Measurements from ENCODE around the gene CDH15. TPM values are rescaled to one million over a fixed set of nuclear protein-coding genes. Genes with fewer than 3 reads are reported as not detected.

Gene CDH15
- total RNA-seq, 5 donors from 2014 or later (not counting 1 experiment from before 2014, with no cell fraction given) = 0.19 TPM; not detected in 4

DNA sequence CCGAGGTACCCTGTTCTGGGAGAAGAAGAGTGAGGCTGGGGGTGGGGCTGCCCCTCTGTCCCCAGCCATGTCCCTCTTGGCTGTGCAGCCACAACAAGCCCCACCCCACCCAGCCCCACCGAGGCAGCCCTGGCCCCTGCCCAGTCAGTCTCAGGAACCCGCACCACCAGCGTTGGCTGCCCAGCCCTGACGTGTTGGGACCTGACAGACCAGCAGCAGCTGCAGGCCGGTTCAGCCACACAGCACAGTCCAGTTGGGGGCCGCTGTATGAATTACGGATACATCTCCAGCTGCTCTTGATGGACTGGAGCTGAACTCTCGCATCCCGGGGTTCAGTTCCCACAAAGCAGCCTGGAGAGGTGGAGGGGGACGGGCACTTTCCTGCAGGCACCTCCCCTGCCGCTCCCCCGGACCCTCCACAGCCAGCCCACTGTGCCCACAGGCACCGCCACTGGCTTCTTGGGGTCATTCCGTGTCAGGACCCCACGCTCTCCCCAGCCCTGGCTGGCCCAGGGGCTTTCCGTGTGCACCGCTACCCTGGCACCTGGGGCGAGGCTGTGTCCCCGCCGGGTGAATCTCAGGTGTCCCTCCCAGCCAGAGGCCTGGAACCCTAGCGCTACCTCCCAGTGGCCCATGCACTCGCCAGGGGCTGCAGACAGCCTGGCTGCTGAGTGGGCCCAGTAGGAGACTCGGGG lies 7.1 kb downstream of the CDH15 start:
- Mint-ChIP-seq H3K36me3 (no peaks in the 10 kb centered on the region), H3K27ac (no peak overlapping the region), H3K4me1 (peaks cover 6 to 11% (median 9%) of the 10 kb centered on the region in 3 donors), H3K27me3 (no peaks in the 10 kb centered on the region), H3K4me3 (no peak overlapping the region), H3K9me3 (no peaks in the 10 kb centered on the region)
- ChIA-PET POLR2A (no interaction called here), CTCF (no interaction called here)
- Histone ChIP-seq H3K4me1 (ENCODE audit: control insufficient read depth in 1 of 2, extremely low read depth in 1 of 2, insufficient read depth in 2 of 2, low read length in 2 of 2) (peaks cover 0 to 8% of the 10 kb centered on the region in 2 experiments), H3K4me3 (ENCODE audit: control insufficient read depth in 1 of 2, extremely low read depth in 1 of 2, low read length in 1 of 2) (no peak overlapping the region), H3K36me3 (ENCODE audit: control insufficient read depth in 2 of 2, extremely low read depth in 1 of 2, insufficient read depth in 1 of 2, low read length in 1 of 2) (no peaks in the 10 kb centered on the region), H3K27me3 (replicated peaks in 1 of 2; ENCODE audit: control insufficient read depth in 2 of 2, extremely low read depth in 1 of 2, insufficient read depth in 2 of 2, low read length in 1 of 2) (peaks cover 0 to 18% of the 10 kb centered on the region in 2 experiments), H3K9me3 (no peaks in the 10 kb centered on the region), H3K27ac (ENCODE audit: low read length) (no peak overlapping the region)
- 85% methylated on average over 24 of the region's 24 CpGs for WGBS (ENCODE audit: insufficient coverage)
- ATAC-seq (replicated peaks in 1 of 4) = no peak
- no peak for DNase-seq

DNA sequence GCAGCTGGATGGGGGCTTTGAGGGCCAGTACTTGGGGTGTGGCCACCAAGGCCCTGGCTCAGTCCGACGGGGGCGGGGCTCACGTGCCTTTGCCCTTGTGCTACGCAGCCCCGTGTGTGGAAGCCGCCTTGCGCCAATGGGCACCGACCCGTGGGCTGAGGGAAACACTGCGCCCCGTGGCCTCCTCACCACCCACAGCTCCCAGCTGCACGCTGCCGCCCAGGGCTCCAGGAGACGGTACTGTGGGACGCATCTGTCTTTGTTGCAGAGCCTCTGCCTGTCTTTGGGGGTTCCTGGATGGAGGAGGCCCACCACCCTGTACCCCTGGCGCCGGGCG lies 7.6 kb downstream of the CDH15 start:
- Mint-ChIP-seq H3K4me1 (peaks cover 6 to 11% (median 9%) of the 10 kb centered on the region in 3 donors), H3K27ac (no peak overlapping the region), H3K27me3 (no peaks in the 10 kb centered on the region), H3K9me3 (no peaks in the 10 kb centered on the region), H3K36me3 (no peaks in the 10 kb centered on the region), H3K4me3 (no peak overlapping the region)
- Histone ChIP-seq H3K4me3 (ENCODE audit: control insufficient read depth in 1 of 2, extremely low read depth in 1 of 2, low read length in 1 of 2) (no peak overlapping the region), H3K27me3 (replicated peaks in 1 of 2; ENCODE audit: control insufficient read depth in 2 of 2, extremely low read depth in 1 of 2, insufficient read depth in 2 of 2, low read length in 1 of 2) (peaks cover 0 to 18% of the 10 kb centered on the region in 2 experiments), H3K4me1 (ENCODE audit: control insufficient read depth in 1 of 2, extremely low read depth in 1 of 2, insufficient read depth in 2 of 2, low read length in 2 of 2) (peaks cover 0 to 8% of the 10 kb centered on the region in 2 experiments), H3K36me3 (ENCODE audit: control insufficient read depth in 2 of 2, extremely low read depth in 1 of 2, insufficient read depth in 1 of 2, low read length in 1 of 2) (no peaks in the 10 kb centered on the region), H3K9me3 (no peaks in the 10 kb centered on the region), H3K27ac (ENCODE audit: low read length) (no peak overlapping the region)
- no peak for DNase-seq
- CTCF ChIA-PET = no interaction called here
- 83% methylated on average over 12 of the region's 19 CpGs for WGBS (ENCODE audit: insufficient coverage)
- no peak for ATAC-seq (replicated peaks in 1 of 4)
- POLR2A ChIA-PET = no interaction called here

DNA sequence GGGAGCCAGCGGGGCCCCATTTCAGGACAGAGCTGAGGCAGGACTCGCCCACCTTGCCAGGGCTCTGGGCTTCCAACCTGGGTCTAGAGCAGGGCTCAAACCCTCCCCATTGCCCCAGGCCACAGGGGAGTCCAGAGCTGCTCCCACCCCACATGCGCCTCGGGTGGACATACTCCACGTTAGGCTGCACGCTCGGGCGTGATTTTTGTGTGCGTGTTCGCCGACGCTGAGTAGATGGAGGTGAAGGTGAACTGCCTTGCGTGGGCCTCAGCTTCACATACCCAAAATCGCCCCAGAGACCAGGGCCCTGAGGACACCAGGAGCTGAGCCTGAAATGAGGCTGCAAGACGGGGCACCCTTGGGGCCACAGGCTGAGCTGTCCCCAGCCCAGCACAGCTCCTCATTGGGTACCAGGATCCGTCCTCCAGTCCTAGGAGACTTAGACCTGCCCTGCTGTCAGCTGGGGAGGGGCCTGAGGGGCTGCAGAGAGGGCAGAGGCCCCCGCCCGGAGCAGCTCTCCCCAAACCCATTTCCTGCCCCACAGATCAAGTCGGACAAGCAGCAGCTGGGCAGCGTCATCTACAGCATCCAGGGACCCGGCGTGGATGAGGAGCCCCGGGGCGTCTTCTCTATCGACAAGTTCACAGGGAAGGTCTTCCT lies 8.2 kb downstream of the CDH15 start:
- no peaks in the 10 kb centered on the region for H3K9me3 Mint-ChIP-seq
- no peaks in the 10 kb centered on the region for H3K36me3 Mint-ChIP-seq
- H3K4me1 Mint-ChIP-seq = peaks cover 6 to 11% (median 9%) of the 10 kb centered on the region in 3 donors
- no peaks in the 10 kb centered on the region for H3K36me3 ChIP-seq (ENCODE audit: control insufficient read depth in 2 of 2, extremely low read depth in 1 of 2, insufficient read depth in 1 of 2, low read length in 1 of 2)
- no peak overlapping the region for H3K27ac Mint-ChIP-seq
- ATAC-seq (replicated peaks in 1 of 4) (no peak), DNase-seq (no peak)
- no peak overlapping the region for H3K4me3 Mint-ChIP-seq
- H3K27me3 Mint-ChIP-seq = no peaks in the 10 kb centered on the region
- no peak overlapping the region for H3K27ac ChIP-seq (ENCODE audit: low read length)
- CTCF ChIA-PET = no interaction called here
- POLR2A ChIA-PET = no interaction called here
- peaks cover 0 to 20% of the 10 kb centered on the region in 2 experiments for H3K27me3 ChIP-seq (replicated peaks in 1 of 2; ENCODE audit: control insufficient read depth in 2 of 2, extremely low read depth in 1 of 2, insufficient read depth in 2 of 2, low read length in 1 of 2)
- no peaks in the 10 kb centered on the region for H3K9me3 ChIP-seq
- peaks cover 0 to 8% of the 10 kb centered on the region in 2 experiments for H3K4me1 ChIP-seq (ENCODE audit: control insufficient read depth in 1 of 2, extremely low read depth in 1 of 2, insufficient read depth in 2 of 2, low read length in 2 of 2)
- WGBS (ENCODE audit: insufficient coverage) = 87% methylated on average over 12 of the region's 25 CpGs
- no peak overlapping the region for H3K4me3 ChIP-seq (ENCODE audit: control insufficient read depth in 1 of 2, extremely low read depth in 1 of 2, low read length in 1 of 2)

- Histone ChIP-seq H3K4me1 (ENCODE audit: control insufficient read depth in 1 of 2, extremely low read depth in 1 of 2, insufficient read depth in 2 of 2, low read length in 2 of 2) (peaks cover 0 to 8% of the 10 kb centered on the region in 2 experiments), H3K27me3 (replicated peaks in 1 of 2; ENCODE audit: control insufficient read depth in 2 of 2, extremely low read depth in 1 of 2, insufficient read depth in 2 of 2, low read length in 1 of 2) (peaks cover 0 to 19% of the 10 kb centered on the region in 2 experiments), H3K36me3 (ENCODE audit: control insufficient read depth in 2 of 2, extremely low read depth in 1 of 2, insufficient read depth in 1 of 2, low read length in 1 of 2) (no peaks in the 10 kb centered on the region), H3K9me3 (no peaks in the 10 kb centered on the region), H3K4me3 (ENCODE audit: control insufficient read depth in 1 of 2, extremely low read depth in 1 of 2, low read length in 1 of 2) (no peak overlapping the region), H3K27ac (ENCODE audit: low read length) (no peak overlapping the region)
- no peaks in the 10 kb centered on the region for H3K36me3 Mint-ChIP-seq
- no peak overlapping the region for H3K27ac Mint-ChIP-seq
- H3K27me3 Mint-ChIP-seq = no peaks in the 10 kb centered on the region
- POLR2A ChIA-PET = no interaction called here
- CTCF ChIA-PET = no interaction called here
- WGBS (ENCODE audit: insufficient coverage) = 80% methylated on average over 11 of the region's 13 CpGs
- H3K4me3 Mint-ChIP-seq = no peak overlapping the region
- no peaks in the 10 kb centered on the region for H3K9me3 Mint-ChIP-seq
- DNase-seq (no peak), ATAC-seq (replicated peaks in 1 of 4) (no peak)
- peaks cover 6 to 11% (median 9%) of the 10 kb centered on the region in 3 donors for H3K4me1 Mint-ChIP-seq
These were observed 11.9 kb downstream of the CDH15 start for GRCh38 chr16:89183463-89183862.

GRCh38 chr16:89183975-89184676 lies 12.6 kb downstream of the CDH15 start:
- ChIA-PET POLR2A (no interaction called here), CTCF (interaction anchor here in 1 of 2 donors (0.5 kb wide), 1 partner anchor 345 kb away, joined by 3 read pairs; no protein-coding TSS in a partner anchor)
- H3K4me3 ChIP-seq (ENCODE audit: control insufficient read depth in 1 of 2, extremely low read depth in 1 of 2, low read length in 1 of 2) = no peak overlapping the region
- no peaks in the 10 kb centered on the region for H3K36me3 ChIP-seq (ENCODE audit: control insufficient read depth in 2 of 2, extremely low read depth in 1 of 2, insufficient read depth in 1 of 2, low read length in 1 of 2)
- peaks cover 0 to 13% of the 10 kb centered on the region in 2 experiments for H3K27me3 ChIP-seq (replicated peaks in 1 of 2; ENCODE audit: control insufficient read depth in 2 of 2, extremely low read depth in 1 of 2, insufficient read depth in 2 of 2, low read length in 1 of 2)
- 83% methylated on average over 22 of the region's 26 CpGs for WGBS (ENCODE audit: insufficient coverage)
- no peak for DNase-seq
- ATAC-seq (replicated peaks in 1 of 4) = no peak
- no peaks in the 10 kb centered on the region for H3K9me3 ChIP-seq
- no peaks in the 10 kb centered on the region for H3K9me3 Mint-ChIP-seq
- H3K36me3 Mint-ChIP-seq = no peaks in the 10 kb centered on the region
- H3K27ac Mint-ChIP-seq = no peak overlapping the region
- H3K27ac ChIP-seq (ENCODE audit: low read length) = no peak overlapping the region
- no peak overlapping the region for H3K4me3 Mint-ChIP-seq
- peaks cover 6 to 11% (median 9%) of the 10 kb centered on the region in 3 donors for H3K4me1 Mint-ChIP-seq
- no peaks in the 10 kb centered on the region for H3K27me3 Mint-ChIP-seq
- peaks cover 0 to 8% of the 10 kb centered on the region in 2 experiments for H3K4me1 ChIP-seq (ENCODE audit: control insufficient read depth in 1 of 2, extremely low read depth in 1 of 2, insufficient read depth in 2 of 2, low read length in 2 of 2)

- no peaks in the 10 kb centered on the region for H3K9me3 Mint-ChIP-seq
- ChIA-PET CTCF (no interaction called here), POLR2A (no interaction called here)
- H3K27ac Mint-ChIP-seq = no peak overlapping the region
- no peak overlapping the region for H3K4me3 Mint-ChIP-seq
- DNase-seq (no peak), ATAC-seq (replicated peaks in 1 of 4) (no peak)
- H3K4me1 Mint-ChIP-seq = peaks cover 6 to 11% (median 9%) of the 10 kb centered on the region in 3 donors
- no peaks in the 10 kb centered on the region for H3K36me3 ChIP-seq (ENCODE audit: control insufficient read depth in 2 of 2, extremely low read depth in 1 of 2, insufficient read depth in 1 of 2, low read length in 1 of 2)
- H3K36me3 Mint-ChIP-seq = no peaks in the 10 kb centered on the region
- WGBS (ENCODE audit: insufficient coverage) = 80% methylated on average over 8 of the region's 9 CpGs
- no peaks in the 10 kb centered on the region for H3K9me3 ChIP-seq
- peaks cover 0 to 12% of the 10 kb centered on the region in 2 experiments for H3K27me3 ChIP-seq (replicated peaks in 1 of 2; ENCODE audit: control insufficient read depth in 2 of 2, extremely low read depth in 1 of 2, insufficient read depth in 2 of 2, low read length in 1 of 2)
- H3K27me3 Mint-ChIP-seq = no peaks in the 10 kb centered on the region
- no peak overlapping the region for H3K4me3 ChIP-seq (ENCODE audit: control insufficient read depth in 1 of 2, extremely low read depth in 1 of 2, low read length in 1 of 2)
- peaks cover 0 to 8% of the 10 kb centered on the region in 2 experiments for H3K4me1 ChIP-seq (ENCODE audit: control insufficient read depth in 1 of 2, extremely low read depth in 1 of 2, insufficient read depth in 2 of 2, low read length in 2 of 2)
- no peak overlapping the region for H3K27ac ChIP-seq (ENCODE audit: low read length)
These were observed 13.1 kb downstream of the CDH15 start for GRCh38 chr16:89184677-89184932.

All from T-cell (primary cell).